HG03457 (cell line): ENCODE data around the gene CHPF2.

ENCODE experiments used
- ATAC-seq: cut with Tn5 transposase; IDR thresholded peaks from one replicate; pipeline ENCODE4 v1.9.1; 2021; ENCODE audit warnings: moderate number of reproducible peaks; ENCODE audit not compliant: unreplicated experiment

The CHPF2 gene

DNA sequence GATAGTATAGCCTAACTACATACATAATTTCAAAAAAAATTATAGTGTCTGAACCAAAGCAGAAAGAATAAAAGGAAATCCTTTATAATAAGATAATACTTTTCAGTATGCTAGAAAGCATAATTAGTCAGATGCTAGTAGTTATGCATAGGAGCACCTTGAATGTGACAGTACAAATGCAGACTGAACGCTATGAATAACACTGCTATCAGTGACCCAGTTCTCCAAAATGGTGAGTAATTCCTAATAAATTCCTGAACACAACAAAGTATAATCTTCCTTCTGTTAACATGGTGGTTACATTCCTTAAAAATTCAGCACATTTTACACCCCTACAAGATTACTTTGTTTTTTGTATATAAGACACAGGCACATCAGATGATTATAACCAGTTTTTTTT is 1.2 kb upstream of the CHPF2 start:
- ATAC-seq = no peak

DNA sequence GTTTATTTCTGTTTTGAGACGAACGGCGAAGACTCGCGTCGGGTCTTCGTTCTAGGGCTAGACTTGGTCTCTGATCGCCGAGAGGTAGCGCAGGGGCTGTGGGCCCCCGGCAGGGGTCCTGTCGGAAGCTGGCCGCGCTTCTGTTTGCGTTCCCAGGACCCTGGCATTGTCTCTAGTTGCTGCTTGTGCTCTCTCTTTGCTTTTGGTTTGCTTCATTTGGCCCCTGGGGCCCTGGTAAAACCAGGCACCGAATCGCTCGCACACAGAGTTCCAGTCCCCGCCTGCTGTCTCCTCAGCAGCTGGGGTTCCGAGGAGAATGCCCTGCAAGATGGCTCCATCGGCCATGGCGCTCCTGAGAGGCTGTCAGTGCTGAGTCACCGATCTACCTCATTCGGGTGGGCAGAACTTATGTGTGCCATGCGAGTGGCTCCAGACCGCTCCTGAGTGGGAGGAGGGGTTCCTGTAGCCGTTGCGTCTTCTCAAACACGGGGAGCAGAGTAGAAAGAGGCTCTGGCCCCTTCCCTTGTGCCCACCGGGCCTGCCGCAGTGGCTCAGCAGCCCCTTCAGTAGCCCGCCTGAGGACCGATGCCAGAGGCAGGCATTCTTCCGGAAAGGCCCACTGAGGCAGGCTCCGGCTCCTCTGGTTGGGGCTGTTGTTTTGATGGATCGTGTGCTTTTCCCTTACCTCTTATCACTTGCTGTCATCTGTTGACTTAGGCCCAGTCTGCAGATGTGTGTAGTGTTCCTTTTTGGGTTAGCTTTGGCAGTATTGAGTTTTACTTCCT is 826 bp downstream of the CHPF2 start:
- no peak for ATAC-seq

DNA sequence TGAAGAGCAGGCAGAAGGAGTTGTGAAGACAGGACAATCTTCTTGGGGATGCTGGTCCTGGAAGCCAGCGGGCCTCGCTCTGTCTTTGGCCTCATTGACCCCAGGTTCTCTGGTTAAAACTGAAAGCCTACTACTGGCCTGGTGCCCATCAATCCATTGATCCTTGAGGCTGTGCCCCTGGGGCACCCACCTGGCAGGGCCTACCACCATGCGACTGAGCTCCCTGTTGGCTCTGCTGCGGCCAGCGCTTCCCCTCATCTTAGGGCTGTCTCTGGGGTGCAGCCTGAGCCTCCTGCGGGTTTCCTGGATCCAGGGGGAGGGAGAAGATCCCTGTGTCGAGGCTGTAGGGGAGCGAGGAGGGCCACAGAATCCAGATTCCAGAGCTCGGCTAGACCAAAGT is 1.5 kb downstream of the CHPF2 start:
- ATAC-seq = no peak

DNA sequence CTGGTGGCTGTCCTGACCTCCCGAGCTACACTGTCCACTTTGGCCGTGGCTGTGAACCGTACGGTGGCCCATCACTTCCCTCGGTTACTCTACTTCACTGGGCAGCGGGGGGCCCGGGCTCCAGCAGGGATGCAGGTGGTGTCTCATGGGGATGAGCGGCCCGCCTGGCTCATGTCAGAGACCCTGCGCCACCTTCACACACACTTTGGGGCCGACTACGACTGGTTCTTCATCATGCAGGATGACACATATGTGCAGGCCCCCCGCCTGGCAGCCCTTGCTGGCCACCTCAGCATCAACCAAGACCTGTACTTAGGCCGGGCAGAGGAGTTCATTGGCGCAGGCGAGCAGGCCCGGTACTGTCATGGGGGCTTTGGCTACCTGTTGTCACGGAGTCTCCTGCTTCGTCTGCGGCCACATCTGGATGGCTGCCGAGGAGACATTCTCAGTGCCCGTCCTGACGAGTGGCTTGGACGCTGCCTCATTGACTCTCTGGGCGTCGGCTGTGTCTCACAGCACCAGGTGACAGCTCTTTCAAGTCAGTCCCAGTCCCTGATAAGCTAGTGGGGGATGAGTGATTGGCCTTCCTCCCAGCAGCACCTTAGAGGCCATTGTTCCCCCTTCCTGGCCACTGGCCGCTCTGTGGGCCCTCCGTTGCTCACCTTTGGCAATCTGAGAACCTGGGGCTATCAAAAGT is 3.0 kb downstream of the CHPF2 start:
- ATAC-seq = no peak

DNA sequence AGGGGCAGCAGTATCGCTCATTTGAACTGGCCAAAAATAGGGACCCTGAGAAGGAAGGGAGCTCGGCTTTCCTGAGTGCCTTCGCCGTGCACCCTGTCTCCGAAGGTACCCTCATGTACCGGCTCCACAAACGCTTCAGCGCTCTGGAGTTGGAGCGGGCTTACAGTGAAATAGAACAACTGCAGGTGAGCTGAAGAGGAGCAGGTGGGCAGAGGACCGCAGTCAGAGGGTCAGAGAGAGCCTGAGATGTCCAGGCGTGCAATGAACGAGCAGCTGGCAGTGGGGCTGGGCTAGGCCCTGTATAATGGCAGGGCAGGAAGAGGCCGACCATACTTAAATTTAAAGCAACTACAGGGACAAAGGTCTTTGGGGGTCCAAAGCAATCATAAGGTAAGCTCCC is 4.1 kb downstream of the CHPF2 start:
- ATAC-seq = no peak

DNA sequence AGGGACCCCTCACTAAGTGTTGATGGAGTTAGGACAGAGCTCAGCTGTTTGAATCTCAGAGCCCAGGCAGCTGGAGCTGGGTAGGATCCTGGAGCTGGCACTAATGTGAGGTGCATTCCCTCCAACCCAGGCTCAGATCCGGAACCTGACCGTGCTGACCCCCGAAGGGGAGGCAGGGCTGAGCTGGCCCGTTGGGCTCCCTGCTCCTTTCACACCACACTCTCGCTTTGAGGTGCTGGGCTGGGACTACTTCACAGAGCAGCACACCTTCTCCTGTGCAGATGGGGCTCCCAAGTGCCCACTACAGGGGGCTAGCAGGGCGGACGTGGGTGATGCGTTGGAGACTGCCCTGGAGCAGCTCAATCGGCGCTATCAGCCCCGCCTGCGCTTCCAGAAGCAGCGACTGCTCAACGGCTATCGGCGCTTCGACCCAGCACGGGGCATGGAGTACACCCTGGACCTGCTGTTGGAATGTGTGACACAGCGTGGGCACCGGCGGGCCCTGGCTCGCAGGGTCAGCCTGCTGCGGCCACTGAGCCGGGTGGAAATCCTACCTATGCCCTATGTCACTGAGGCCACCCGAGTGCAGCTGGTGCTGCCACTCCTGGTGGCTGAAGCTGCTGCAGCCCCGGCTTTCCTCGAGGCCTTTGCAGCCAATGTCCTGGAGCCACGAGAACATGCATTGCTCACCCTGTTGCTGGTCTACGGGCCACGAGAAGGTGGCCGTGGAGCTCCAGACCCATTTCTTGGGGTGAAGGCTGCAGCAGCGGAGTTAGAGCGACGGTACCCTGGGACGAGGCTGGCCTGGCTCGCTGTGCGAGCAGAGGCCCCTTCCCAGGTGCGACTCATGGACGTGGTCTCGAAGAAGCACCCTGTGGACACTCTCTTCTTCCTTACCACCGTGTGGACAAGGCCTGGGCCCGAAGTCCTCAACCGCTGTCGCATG is 5.2 kb downstream of the CHPF2 start:
- ATAC-seq = no peak

DNA sequence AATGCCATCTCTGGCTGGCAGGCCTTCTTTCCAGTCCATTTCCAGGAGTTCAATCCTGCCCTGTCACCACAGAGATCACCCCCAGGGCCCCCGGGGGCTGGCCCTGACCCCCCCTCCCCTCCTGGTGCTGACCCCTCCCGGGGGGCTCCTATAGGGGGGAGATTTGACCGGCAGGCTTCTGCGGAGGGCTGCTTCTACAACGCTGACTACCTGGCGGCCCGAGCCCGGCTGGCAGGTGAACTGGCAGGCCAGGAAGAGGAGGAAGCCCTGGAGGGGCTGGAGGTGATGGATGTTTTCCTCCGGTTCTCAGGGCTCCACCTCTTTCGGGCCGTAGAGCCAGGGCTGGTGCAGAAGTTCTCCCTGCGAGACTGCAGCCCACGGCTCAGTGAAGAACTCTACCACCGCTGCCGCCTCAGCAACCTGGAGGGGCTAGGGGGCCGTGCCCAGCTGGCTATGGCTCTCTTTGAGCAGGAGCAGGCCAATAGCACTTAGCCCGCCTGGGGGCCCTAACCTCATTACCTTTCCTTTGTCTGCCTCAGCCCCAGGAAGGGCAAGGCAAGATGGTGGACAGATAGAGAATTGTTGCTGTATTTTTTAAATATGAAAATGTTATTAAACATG is 6.0 kb downstream of the CHPF2 start:
- no peak for ATAC-seq

DNA sequence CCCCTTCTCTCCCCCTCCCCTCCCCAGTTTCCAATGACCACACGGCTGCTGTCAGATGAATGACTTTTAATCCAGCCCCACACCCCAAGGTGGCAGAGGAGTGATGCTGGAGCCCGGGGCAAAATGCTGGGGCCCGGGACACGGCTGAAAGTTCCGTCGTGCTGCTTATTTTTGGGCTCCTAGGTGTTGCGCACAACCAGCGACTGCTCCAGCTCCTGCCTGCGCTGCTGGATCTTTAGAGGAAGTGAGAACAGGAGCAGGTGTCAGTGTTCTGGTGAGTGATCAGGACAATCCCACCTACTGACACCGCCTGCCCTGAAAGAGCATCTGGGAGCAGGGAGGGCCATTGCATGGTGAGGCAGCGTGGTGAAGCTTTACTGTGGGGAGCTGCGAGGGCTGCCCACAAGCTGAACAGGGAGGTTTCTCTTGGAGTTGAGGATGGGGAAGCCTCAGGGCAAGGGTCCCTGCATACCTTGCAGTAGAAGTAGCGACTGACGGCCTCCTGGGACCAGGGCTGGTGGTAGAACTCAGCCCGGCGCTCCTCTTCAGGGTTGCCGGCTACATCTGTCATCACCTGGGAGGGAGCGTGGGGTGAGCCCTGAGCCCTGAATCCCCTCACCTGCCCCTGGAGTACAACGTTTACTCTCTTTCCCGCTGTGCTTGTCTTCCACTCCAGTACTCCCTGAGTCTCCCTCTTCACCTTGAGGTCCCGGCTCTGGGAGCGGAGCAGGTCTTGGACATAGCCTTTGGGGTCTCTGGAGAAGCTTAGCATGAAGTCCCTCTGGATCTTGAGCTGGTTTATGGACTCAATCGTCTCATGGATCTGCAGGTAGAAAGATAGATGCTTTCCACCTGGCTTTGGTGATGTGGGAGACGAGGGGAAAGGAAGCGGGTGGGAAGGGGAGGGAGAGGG is 6.9 kb downstream of the CHPF2 start:
- ATAC-seq = no peak

DNA sequence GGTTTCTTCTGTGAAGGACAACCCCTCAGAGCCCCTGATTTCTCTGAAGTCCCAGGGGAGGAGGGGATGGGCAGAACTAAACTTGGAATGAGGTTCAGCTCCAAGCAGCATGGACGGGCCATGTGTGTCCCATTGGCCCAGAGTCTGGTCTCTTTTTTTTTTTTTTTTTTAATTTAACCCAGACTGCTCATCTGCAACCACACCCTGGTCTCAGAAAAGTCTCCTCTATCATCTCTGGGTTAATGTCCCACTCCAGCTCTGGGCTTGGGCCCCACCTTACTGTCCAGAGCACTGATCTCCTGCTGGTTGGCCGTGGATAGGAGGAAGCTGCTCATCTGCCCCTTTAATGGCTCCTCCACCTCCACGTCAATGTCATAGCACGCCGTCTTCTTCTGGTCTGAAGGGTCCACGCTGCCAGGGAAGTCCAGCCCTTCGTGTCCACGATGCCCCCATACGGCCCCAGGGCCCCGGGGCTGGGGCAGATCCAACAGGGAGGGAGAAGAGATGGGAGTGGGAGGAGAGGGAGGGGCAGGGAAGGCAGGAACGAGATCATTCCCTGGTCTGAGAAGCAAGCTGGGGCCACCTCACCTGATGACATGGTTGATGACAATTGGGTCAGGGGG is 7.7 kb downstream of the CHPF2 start:
- ATAC-seq = no peak

DNA sequence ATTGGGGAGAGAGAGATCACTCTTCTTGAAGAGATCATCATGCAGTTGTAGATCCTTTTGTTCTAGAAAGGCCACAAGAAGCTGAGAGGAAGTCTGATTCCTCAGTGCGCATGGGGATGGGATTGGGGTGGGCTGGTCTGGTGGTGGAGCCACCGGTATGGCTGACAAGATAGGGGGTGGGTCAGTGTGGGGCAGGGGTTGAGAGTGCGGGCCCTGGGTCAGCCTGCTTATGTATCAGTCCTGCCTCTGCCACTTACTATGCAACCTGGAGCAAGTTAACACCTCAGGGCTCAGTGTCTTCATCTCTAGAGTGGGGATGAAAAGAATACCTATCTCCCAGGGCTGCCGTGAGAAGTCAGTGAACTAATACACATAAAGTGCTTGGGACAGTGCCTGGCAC is 8.3 kb downstream of the CHPF2 start:
- ATAC-seq = no peak

DNA sequence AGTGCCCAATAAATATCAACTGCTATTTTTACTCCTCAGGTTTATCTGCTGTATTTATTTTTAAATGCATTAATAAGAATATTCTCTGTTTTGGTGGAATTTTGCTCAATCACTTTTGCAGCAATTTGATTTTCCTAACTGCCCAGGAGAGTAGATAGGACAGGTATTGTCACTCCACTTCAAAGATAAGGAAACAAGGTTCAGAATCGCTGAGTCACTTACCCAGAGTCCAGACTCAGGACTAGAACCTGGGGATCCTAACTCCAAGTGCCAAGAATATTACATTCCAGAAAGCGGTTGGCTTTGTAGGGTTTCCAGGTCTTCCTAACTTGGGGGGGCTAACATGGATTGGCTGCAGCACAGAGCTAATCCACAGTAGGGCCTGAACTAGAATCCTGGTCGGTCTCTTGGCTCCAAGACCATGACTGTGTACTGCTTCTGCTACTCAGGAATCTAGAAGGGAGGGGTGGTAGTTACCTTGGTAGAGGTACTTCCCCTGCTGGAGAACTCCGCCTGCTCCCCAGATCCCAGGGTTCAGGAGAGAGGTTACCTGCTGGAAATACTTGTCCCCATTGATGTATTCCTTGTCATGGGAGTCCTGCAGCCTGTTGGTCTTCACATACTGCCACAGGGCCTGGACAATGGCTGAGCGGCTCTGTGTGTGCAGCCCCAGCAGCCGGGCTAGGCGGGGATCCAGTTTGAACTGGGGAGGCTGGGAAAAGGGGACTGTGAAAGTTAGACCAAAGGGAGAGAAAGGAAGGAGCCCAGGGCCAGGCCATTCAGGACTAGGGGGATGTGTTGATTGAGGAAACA is 8.9 kb downstream of the CHPF2 start:
- no peak for ATAC-seq

DNA sequence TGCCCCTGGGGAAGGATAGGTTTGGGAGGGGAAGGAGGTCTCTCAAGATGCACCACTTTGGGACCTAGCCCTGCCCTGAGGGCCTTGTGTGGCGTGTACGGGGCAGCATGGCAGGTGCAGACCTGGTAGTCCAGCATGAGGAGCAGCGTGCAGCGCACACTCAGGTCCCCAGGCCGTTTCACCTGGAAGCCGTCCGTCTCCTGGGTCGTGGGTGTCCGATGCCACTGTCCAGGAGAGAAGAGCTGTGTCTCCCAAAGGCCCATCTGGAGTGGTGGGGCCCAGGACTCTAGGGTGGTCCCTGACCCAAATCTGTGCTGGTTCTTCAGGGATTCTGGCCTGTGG is 9.4 kb downstream of the CHPF2 start:
- no peak for ATAC-seq

DNA sequence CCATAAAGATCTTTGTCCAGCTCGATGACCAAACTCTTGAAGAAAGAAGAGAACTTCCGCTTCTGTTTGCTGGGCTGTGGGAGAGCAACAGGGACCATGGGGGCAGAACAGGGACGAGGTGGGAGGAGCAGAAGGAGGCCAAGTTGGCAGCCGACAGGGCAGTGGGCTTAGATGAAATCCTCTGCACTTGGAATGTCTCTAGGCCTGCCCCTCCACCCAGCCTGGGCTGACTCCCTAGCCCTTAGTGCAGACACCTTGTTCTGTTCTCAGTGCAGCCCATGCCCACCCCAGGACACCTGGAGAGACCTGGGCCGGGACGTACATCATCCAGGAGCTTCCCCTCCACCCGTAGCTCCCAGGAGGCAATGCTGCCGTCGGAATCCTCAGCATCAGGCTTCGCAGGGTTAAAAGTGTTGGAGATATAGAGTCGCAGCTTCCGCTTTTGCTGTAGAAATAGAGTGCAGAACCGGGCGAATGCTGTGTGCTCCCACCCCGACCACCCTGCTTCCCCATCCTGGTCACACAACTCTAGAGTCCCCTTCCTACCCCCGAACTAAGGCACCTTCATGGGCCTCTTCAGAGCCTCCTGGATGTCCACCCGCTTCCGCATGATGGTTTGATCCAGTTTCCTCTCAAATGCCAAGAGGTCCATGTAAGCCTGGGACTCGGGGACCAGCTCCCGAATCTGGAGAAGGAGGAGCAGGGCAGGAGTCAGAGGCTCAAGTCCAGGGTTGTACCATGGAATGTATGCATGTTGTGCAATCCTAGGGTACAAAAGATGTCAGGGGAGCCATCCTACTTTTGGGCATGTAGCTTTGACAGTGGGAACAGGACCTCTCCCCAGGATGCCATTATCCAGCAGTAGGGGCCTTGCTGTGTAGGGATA is 10.1 kb downstream of the CHPF2 start:
- ATAC-seq = no peak

DNA sequence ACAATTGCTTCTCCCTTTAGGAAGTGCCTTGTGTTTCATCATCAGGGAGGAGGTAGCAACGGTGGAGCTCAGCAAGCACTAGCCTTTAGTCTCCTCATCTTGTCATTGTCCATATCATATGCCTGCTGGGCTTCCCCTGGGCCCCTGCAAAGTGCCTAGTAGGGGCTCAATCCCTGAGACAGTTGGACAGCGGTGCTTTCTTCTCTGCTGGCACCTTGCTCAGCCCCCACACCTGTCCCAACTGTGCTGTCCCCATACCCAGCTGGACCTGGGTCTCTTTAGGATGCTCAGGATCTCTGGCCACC is 10.7 kb downstream of the CHPF2 start:
- ATAC-seq = no peak

DNA sequence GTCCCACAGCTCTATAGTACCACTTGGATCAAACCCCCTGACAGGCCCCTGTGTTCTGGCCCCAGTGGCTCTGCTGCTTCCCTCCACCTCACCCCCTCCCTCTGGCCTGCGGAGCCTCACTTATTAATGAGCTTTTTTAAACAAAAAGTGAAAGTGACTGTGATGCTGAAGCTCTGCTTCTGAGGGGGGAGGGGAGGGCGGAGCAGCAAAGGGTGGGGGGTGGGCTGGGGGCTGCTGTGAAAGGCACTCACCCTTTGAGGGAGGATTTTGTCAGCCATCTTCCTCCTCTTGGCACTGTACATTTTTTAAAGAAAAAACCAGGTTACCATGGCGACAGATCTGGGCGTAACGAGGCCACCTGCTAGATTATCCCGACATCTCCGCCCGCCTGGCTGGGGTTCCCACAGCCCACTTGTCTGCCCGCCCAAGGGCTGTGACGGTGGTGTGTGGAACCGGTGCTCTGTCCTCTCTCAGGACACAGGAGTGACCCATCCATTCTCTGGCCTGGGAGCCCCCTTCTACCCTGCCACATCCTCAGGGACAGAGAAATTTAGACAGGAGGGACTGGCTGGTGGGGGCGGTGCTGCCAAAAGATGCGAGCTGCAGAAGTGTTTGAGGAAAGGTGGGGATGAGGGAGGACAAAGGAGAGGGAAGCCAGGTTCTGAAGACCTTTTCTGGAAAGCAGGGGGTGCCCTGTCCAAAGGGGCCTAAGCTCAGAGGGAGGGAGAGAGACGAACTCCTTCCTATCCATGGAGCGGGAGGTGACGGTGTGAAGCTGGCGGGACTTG is 11.3 kb downstream of the CHPF2 start:
- ATAC-seq = no peak

DNA sequence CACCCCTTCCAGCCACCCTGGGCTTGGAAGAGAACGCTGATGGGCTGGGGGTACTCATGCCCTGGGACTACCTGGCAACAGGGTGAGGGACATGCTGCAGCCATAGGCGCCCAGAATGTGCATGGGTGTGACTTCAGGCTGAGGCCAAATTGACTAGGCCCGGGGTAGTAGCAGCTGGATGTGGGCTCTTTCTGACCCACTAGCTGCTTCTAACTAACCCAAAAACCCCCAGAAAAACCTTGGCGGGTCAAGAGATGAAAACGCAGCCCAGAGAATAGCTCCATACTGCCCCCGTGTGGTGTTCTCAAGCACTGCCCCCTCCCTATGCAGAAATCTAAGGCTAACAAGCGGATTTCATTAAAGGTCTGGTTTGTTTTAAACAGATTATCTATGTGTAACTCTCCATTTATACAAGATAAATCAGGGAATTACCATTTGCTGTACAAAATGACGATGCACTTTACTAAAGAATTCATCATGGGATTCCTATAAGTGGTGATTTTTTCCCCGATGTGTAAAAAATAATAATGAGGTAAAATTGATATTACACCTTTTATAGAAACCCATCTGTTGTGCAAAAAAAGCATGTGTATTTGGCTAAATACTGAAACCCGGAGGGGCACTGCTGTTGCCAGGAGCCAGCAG is 12.0 kb downstream of the CHPF2 start:
- no peak for ATAC-seq

DNA sequence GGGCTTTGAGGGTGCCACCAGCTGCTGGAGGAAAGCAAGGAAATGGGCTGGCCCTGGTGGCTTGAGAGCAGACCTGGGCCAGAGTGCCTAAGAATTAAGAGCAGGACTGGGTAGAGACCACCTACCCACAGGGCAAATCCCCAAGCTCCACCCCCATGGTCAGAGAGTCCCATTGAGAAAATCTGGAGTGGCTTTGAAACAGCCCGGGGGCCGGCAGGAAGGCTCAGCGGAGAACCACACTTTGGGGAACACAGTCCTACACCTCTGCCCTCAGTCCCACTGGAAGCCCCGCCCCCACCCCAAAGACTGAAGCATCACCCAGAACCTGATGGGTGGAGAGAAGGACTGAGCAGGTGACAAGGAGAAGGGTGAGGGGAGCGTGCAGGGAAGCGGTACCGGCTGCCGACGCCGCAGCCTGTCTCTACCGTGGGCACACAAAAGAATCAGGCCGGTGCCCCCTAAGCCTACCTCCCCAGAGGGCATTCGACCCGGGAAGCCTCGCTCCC is 12.6 kb downstream of the CHPF2 start:
- ATAC-seq = no peak
